Hematopoietic multipotent progenitor cell treated with erythropoietin and hydrocortisone succinate and interleukin-3 and kit ligand, for 15 days (in vitro differentiated cells): ENCODE data around the gene DDX39B.
"Not testable (repeated sequence)": the region's sequence is repeated elsewhere in the genome, so short reads cannot be mapped to it uniquely, and the experiment has no call there.

Experiments
- DNase-seq: peaks from one replicate; pipeline ENCODE4 v3.0.0-alpha.2; 2015; ENCODE audit warnings: low spot score

The DDX39B gene

DNA sequence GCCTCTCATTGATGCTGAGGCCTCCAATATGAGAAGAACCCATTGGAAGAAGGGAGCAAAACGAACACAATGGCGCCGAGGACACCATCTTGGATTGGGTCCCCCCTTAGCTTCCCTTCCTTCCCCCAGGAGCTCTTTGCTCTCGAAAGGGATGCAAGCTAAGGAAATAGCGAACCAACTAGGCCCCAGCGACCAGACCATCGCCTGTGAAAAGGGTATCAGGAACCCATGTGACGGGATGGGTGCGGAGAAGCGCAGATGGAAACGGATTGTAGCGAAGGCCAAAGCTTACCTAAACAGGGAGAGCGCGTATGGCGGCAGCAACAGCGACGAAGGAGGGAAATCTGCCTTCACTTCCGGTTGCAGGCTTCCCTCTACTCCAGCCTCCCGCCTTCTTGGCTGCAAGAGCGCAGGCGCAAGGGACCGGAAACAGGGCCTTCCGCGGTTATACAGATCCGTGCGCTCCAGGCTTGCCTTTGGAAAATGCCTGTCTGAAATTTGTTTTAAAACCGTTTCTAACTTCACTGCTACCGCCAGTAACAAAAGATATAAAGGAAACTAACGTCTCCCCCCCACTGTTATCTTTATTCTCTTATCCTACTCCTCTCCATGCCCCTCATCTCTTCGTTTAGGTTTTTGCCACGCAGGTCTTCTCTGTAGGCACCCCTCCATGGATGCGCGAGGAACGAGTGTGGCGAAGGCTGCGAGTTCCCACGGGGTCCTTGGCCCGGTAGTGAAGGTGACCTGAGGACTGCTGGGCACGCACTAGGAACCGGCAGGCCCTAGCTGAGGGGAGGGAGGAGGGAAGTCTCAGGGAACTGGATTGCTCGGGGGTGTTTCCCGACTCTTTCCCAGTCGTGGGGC lies at the start of gene DDX39B:
DDX39B (minus strand) TSS at position 346 of the 864 bp plus-strand sequence. CDS start 1,471 bp downstream, outside the sequence.
- peak; percentile 97 for DNase-seq

DNA sequence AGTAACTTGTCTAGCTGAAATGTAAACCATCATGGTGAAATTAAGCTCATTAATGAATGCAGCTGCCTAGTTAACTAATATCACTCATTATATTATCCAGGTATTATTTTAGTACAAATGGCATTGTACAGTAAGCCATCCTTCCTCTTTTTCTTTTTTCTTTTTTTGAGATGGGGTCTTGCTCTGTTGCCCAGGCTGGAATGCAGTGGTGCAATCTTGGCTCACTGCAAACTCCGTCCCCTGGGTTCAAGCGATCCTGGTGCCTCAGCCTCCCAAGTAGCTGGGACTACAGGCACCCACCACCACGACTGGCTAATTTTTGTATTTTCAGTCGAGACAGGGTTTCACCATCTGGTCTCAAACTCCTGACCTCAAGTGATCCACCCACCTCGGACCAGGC lies 48.9 kb upstream of the DDX39B start:
- not testable (repeated sequence) for DNase-seq

DNA sequence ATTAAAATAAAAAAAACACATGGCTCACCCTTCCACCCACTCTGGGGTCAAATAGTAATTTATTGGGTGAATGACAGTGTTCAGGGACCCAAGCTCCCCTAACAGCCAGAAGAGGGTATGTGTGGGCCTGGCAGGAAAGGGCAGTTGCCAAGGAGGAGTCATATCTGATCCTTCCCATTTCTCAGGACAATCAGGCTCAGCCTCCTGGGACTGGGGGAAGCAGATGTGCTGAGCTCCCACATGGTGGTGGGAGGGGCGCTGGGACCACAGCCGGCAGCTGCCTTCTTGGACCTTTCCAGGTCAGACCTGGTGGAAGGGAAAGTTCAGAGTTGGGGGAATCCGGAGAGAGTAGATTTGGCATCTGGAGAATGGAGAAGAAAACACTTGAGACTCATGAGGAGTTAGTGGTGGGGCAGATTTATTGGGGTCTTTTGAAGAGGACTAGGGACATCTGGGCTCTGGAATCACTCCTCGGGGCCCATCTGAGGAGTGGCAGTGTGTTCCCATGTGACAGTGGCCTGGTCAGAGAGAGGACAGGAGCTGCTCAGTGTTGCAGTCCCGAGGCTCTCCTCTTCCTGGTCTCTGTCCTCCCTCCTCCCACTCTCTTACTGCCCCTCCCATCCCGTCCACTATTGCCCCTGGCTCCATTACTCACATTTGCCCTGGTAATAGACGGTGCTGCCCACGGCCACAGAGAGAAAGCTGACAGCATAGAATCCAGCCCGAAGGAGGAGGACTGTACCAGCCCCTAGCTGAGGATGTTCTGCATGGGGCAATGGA lies 47.3 kb upstream of the DDX39B start:
- no peak for DNase-seq

DNA sequence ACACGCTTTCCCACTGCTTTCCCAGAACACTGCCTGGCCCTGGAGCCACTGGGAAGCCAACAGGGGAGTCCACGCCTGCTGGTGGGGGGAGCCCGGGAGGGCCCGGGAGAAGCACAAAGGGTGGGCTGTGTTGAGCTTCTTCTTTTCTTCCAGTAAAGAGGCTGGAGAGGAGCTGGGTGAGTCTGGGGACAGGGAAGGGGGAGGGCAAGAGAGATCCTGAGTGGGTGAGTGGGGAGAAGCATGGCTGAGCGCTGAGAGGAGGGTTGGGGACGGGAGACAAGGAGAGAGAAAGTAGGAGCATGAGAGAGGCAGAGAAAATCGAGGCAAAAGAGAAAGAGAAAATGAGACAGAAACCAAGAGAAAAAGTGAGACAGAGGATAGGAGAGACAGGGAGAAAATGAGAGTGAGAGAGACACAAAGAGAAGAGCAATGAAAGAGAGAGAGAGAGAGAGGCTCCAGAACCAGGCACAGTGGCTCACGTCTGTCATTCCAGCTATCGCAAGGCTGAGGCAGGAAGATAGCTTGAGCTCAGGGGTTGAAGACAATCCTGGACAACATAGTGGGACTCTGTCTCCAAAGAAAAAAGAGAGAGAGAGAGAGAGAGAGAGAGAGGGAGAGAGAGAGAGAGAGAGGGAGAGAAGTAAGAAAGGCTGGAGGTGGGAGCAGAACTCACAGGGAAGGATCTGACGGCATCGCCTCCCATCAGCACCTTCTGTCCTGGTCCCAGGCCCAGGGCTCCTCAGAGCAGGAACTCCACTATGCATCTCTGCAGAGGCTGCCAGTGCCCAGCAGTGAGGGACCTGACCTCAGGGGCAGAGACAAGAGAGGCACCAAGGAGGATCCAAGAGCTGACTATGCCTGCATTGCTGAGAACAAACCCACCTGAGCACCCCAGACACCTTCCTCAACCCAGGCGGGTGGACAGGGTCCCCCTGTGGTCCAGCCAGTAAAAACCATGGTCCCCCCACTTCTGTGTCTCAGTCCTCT lies 46.3 kb upstream of the DDX39B start:
- no peak for DNase-seq

DNA sequence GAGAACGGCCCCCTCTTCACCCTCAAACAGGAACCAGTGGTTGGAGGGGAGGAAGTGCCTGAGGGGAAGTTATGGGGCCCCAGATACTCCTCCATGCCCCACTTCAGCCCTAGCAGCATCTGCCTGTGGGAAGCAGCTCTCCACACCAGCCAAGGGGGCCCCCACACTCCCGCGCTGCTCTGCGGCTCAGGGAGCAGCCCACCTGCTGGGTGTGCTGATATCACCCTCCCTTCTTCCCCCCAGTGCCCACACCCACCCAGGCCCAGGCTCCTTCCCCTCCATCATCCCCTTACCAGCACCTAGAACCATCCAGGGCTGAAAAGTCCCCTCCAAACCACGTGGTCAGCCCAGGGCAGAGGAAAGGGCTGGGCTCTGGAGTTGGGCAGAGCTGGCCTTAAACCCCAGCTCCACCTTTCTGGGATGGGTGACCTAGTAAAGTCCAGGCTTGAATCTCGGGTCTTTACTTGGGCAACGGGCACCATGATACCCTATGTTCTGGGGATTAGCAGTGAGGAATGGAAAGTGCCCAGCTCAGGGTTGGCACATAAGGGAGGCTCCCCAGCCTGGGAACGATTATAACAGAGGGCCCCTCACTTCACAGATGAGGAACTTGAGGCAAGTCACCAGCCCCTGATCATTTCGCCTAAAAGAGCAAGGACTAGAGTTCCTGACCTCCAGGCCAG lies 44.9 kb upstream of the DDX39B start:
- no peak for DNase-seq

DNA sequence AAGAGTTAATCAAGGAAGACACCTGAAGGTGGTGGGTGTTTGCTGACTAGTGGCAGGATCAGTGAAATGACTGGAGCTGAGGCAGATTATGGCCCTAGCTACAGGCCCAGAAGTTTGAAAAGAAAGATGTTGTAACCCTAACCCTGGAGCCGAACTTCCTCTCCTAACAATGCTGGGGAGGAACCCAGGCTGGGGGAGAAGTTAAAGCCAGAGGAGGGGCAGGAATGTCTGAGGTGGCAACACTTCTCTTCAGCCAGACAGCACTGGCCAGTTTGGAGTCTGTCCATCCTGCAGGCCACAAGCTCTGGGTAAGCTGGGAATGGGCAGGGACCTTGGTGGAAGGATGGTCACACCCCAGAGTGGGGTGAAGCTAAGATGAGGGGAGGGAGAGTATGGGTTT lies 44.2 kb upstream of the DDX39B start, which contains the start of gene LST1:
LST1 (plus strand) TSS at position 270 of the 400 bp plus-strand sequence. CDS start 1,023 bp downstream, outside the sequence.
- DNase-seq: no peak

DNA sequence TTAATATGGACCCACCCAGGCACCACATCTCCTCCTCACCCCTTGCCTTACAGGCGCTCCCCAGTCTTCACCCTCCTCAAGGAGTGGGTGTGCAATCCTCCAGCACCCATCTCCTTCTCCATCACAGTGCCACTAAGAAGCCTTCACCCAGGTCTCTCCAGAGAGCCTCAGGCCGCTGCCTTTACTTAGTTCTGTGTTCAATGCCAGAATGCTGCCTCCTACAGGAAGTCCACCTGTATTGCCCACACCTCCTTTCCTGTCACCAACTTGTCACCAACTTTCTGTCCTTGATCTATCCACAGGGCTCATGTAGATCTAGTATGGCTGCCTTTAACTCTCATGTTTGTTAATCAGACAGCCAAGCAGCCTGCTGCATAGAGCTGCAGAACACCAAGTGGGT lies 43.7 kb upstream of the DDX39B start:
- DNase-seq: peak; percentile 40

DNA sequence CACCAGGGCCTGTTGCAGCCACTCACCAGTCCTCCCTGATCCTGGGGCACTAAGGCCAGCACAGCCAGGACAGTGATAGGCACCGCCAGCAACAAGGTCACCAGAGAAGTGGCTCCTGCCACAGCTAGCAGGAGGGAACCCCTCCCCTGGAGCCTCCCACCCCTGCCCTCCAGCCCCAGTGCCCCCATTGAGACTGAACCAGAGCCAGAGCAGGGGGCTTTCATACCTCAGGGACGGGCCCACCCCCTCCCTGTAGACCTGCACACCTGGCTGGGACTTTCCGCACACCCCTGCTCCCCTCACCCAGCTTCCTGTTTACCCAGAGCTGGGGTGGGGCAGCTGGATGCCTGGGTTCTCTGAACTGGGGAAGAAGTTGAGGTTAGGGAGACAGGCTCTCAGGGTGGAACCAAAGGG lies 40.4 kb upstream of the DDX39B start, which contains the start of gene LTB:
LTB (minus strand) TSS at position 195 of the 414 bp plus-strand sequence; CDS start at position 188, 7 bp downstream.
- no peak for DNase-seq

DNA sequence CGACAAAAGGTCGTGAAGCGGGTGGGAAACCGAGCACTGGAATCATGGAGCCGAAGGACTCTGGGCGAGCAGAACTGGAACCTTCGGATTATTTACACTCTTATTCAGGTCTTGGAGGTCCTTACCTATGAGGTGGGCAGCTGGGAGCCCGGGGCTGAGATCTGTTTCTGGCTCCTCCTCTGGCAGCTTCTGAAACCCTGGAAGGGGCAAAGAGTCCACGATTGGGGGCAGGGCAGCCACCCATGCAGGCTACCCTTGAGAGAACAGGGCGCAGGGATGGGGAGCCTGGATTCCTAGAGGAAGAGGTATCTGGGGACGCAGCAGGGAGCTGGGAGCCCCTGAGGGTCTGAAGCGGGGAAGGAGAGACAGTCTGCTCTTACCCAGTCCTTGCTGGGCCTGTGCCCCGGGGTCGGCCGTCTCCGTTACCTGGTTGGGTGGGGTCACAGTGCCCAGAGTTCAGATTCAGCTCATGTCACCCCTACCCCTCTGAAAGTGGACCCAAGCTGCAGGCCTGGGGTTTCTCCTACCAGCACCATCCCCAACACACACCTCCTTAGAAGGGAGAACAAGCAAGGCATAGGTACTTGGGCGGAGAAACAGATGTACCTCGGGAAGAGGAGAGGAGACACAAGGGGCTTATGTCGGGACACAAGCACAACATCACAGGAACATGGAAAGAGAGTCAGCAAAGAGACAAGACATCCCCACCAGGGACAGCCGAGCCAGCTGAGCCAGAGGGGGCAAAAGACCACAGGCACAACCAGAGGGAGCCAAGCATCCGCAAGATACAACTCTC lies 39.8 kb upstream of the DDX39B start:
- DNase-seq: no peak

DNA sequence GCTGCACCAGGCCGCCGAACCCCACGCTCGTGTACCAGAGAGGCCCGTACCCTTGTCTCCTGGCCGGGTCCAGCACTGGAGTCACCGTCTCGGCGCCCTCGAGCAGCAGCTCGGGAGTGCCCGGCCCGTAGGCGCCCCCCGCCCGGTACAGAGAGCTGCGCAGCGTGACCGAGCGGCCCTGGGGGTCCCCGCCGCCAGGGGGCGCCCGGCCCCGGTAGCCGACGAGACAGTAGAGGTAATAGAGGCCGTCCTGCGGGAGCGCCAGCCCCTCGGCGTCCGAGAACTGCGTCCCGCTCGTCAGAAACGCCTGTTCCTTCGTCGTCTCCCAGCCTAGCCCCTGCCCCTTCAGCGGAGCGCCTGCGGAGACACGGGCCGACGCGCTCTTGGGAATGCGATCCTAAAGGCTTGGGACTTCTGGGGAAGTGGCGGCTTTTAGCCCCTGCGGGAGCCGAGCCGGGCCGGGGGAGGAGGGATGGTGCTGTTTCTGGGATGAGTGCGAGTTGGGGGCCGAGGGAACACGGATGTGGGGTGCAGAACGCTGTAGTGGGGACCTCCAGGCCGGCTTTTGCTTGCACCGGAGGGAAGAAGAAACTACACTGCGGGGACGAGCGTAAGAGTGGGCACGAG lies 39.1 kb upstream of the DDX39B start:
- DNase-seq: peak; percentile 77

DNA sequence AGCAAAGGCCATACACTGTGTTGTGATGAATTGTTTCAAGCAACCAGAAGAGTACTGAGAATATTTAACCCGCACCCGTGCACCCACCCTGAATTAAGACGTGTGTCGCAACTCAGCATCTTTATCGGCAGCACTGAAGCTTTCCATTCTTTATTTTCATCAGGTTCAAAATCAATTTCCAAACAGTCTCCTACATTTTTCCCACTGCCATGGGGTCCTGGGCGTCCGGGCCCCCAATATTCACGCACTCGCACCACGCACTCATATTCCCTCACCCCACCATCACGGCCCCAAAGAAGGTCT lies 38.6 kb upstream of the DDX39B start:
- DNase-seq: no peak

DNA sequence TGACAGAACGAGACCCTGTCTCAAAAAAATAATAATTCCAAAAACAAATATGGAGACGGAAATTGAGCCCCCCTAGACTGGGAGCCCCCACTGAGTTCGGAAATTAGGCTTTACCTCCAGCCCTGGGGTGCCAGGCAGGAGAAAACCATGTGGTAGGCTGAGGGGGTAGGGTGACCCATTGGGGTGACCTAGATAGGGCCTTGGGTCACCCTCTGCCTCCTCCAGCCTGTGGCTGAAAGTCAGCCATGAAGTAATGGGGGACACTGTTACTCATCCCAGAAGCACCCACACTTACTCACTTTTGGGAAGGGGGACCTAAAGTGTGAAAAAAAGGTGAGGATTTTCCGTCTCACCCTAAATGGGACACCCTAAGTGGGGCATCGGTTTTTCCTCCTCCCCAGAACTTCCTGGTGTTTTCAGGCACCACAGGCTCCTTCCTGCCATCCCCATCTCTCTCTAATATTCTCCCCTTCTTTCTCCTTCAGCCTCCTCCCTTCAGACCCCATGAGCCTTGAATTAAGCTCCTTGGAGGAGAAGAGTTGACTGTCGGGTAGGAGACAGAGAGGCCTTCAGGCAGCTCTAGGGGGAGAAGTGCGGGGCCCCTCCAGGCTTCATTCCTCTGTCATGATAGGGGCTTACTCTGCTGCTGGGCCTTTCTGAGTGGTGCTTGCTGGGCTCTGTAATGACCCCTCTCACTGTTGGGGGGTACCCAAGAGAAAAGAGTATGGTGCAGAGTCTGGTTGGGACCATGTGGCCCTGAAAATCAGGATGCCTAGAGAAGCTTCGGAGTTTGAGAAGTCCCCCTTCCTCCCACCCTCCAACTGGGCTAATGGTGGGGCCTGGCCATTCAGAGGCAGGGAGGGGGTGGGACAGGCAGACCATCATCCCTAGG lies 38.0 kb upstream of the DDX39B start:
- DNase-seq: no peak

DNA sequence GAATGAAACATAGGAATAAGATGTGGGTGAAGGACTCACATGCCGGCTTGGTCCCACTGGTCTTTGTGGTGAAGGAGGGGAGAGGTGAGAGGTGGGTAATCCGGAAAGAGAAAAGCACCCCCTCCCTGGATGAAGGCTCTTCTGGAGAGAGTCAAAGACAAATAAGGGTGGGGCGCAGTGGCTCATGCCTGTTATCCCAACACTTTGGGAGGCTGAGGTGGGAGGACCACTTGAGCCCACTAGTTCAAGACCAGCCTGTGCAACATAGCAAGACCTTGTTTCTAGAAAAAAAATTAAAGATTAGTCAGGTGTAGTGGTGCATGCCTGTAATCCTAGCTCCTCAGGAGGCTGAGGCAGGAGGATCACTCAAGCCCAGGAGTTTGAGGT lies 37.3 kb upstream of the DDX39B start:
- no peak for DNase-seq

DNA sequence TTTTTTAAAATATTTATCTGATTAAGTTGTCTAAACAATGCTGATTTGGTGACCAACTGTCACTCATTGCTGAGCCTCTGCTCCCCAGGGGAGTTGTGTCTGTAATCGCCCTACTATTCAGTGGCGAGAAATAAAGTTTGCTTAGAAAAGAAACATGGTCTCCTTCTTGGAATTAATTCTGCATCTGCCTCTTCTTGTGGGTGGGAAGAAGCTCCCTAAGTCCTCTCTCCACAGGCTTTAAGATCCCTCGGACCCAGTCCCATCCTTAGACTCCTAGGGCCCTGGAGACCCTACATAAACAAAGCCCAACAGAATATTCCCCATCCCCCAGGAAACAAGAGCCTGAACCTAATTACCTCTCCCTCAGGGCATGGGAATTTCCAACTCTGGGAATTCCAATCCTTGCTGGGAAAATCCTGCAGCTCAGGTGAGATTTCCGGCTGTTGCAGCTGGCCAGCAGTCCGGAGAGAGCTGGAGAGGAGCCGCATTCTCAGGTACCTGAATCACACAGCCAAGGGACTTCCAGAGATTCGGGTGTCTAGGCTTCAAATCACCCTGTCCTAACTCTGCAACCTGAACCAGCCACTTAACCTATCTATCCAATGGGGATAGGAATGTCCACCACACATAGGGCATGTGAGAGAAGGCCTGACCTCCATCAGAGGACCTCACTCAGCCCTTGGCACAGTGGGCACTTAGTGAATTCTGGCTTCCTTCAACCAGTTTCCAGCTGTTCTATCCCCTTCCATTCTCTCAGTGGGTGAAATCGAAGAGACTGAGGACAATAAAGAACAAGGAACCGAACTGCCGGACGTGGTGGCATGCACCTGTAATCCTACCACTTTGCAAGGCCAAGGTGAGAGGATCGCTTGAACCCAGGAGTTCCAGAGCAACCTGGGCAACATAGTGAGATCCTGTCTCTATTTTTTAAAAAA lies 36.6 kb upstream of the DDX39B start:
- DNase-seq: no peak

DNA sequence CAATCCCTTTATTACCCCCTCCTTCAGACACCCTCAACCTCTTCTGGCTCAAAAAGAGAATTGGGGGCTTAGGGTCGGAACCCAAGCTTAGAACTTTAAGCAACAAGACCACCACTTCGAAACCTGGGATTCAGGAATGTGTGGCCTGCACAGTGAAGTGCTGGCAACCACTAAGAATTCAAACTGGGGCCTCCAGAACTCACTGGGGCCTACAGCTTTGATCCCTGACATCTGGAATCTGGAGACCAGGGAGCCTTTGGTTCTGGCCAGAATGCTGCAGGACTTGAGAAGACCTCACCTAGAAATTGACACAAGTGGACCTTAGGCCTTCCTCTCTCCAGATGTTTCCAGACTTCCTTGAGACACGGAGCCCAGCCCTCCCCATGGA lies 35.8 kb upstream of the DDX39B start:
- DNase-seq: no peak

DNA sequence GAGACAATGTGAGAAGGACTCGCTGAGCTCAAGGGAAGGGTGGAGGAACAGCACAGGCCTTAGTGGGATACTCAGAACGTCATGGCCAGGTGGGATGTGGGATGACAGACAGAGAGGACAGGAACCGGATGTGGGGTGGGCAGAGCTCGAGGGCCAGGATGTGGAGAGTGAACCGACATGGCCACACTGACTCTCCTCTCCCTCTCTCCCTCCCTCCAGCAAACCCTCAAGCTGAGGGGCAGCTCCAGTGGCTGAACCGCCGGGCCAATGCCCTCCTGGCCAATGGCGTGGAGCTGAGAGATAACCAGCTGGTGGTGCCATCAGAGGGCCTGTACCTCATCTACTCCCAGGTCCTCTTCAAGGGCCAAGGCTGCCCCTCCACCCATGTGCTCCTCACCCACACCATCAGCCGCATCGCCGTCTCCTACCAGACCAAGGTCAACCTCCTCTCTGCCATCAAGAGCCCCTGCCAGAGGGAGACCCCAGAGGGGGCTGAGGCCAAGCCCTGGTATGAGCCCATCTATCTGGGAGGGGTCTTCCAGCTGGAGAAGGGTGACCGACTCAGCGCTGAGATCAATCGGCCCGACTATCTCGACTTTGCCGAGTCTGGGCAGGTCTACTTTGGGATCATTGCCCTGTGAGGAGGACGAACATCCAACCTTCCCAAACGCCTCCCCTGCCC lies 35.2 kb upstream of the DDX39B start:
- no peak for DNase-seq
